Osteocyte (in vitro differentiated cells): Measurements from ENCODE around the gene CDK12. TPM values are rescaled to one million over a fixed set of nuclear protein-coding genes. Genes with fewer than 3 reads are reported as not detected.

Source experiments
- DNase-seq: peaks from one replicate; pipeline ENCODE4 v3.0.0; 2021; ENCODE audit warnings: mixed read lengths; ENCODE audit not compliant: unreplicated experiment; ENCODE audit errors: extremely low spot score
- H3K27ac Mint-ChIP-seq: one replicate; pipeline ENCODE4 v1.8.0; 2021; ENCODE audit warnings: mild to moderate bottlenecking, mixed read lengths; ENCODE audit not compliant: unreplicated experiment
- H3K27me3 Mint-ChIP-seq: one replicate; pipeline ENCODE4 v1.8.0; 2021; ENCODE audit warnings: mixed read lengths; ENCODE audit not compliant: unreplicated experiment
- H3K36me3 Mint-ChIP-seq: one replicate; pipeline ENCODE4 v1.8.0; 2021; ENCODE audit warnings: mixed read lengths; ENCODE audit not compliant: unreplicated experiment
- H3K4me1 Mint-ChIP-seq: one replicate; pipeline ENCODE4 v1.8.0; 2021; ENCODE audit warnings: mixed read lengths; ENCODE audit not compliant: unreplicated experiment
- H3K4me3 Mint-ChIP-seq: one replicate; pipeline ENCODE4 v1.8.0; 2021; ENCODE audit warnings: mild to moderate bottlenecking, moderate library complexity, mixed read lengths; ENCODE audit not compliant: unreplicated experiment
- H3K9me3 Mint-ChIP-seq: one replicate; pipeline ENCODE4 v1.8.0; 2021; ENCODE audit warnings: mixed read lengths; ENCODE audit not compliant: unreplicated experiment
- CTCF ChIP-seq: fragments of 200-600 bp; sonication (generic); IDR thresholded peaks from 2 replicates; pipeline ENCODE4 v1.5.0; 2021; ENCODE audit warnings: antibody characterized with exemption, mild to moderate bottlenecking, moderate library complexity
- total RNA-seq: library from RNA; stranded (reverse); gene quantifications from 2 replicates; pipeline ENCODE4 v1.2.1, GENCODE V29; 2021

The CDK12 gene
- total RNA-seq, 1 donor from 2014 or later: 59.0 TPM

- no peaks in the 10 kb centered on the region for H3K27me3 Mint-ChIP-seq
- H3K4me1 Mint-ChIP-seq: peaks cover 11% of the 10 kb centered on the region
- H3K4me3 Mint-ChIP-seq: no peak overlapping the region
- H3K36me3 Mint-ChIP-seq: peaks cover 40% of the 10 kb centered on the region
- no peak for TF ChIP-seq CTCF
- DNase-seq: no peak
- no peak overlapping the region for H3K27ac Mint-ChIP-seq
- no peaks in the 10 kb centered on the region for H3K9me3 Mint-ChIP-seq
These were observed 92.2 kb downstream of the CDK12 start for GRCh38 chr17:39553341-39553945.

- DNase-seq: no peak
- no peak overlapping the region for H3K4me3 Mint-ChIP-seq
- H3K27me3 Mint-ChIP-seq: no peaks in the 10 kb centered on the region
- H3K9me3 Mint-ChIP-seq: no peaks in the 10 kb centered on the region
- no peak for TF ChIP-seq CTCF
- H3K4me1 Mint-ChIP-seq: peaks cover 11% of the 10 kb centered on the region
- H3K27ac Mint-ChIP-seq: no peak overlapping the region
- H3K36me3 Mint-ChIP-seq: peaks cover 34% of the 10 kb centered on the region
These were observed 94.1 kb downstream of the CDK12 start for GRCh38 chr17:39555368-39555767.

GRCh38 chr17:39556423-39556822, 95.1 kb downstream of the CDK12 start:
- no peak overlapping the region for H3K27ac Mint-ChIP-seq
- no peak overlapping the region for H3K4me3 Mint-ChIP-seq
- H3K36me3 Mint-ChIP-seq: peaks cover 29% of the 10 kb centered on the region
- peaks cover 8% of the 10 kb centered on the region for H3K4me1 Mint-ChIP-seq
- no peak for DNase-seq
- no peaks in the 10 kb centered on the region for H3K9me3 Mint-ChIP-seq
- H3K27me3 Mint-ChIP-seq: no peaks in the 10 kb centered on the region
- TF ChIP-seq CTCF: no peak

GRCh38 chr17:39562395-39562794, 101.1 kb downstream of the CDK12 start:
- H3K27ac Mint-ChIP-seq: no peak overlapping the region
- DNase-seq: no peak
- H3K4me3 Mint-ChIP-seq: no peak overlapping the region
- peaks cover 33% of the 10 kb centered on the region for H3K36me3 Mint-ChIP-seq
- no peaks in the 10 kb centered on the region for H3K27me3 Mint-ChIP-seq
- no peaks in the 10 kb centered on the region for H3K9me3 Mint-ChIP-seq
- peaks cover 5% of the 10 kb centered on the region for H3K4me1 Mint-ChIP-seq
- no peak for TF ChIP-seq CTCF

- no peak overlapping the region for H3K4me3 Mint-ChIP-seq
- H3K27me3 Mint-ChIP-seq: no peaks in the 10 kb centered on the region
- H3K27ac Mint-ChIP-seq: no peak overlapping the region
- no peak for TF ChIP-seq CTCF
- H3K9me3 Mint-ChIP-seq: no peaks in the 10 kb centered on the region
- H3K4me1 Mint-ChIP-seq: peaks cover 5% of the 10 kb centered on the region
- H3K36me3 Mint-ChIP-seq: peaks cover 33% of the 10 kb centered on the region
- DNase-seq: no peak
These were observed 101.7 kb downstream of the CDK12 start for GRCh38 chr17:39562976-39563375.
